GM18507 (cell line): ENCODE results near the gene PLAAT3.
"Not testable (repeated sequence)": the region's sequence is repeated elsewhere in the genome, so short reads cannot be mapped to it uniquely, and the experiment has no call there.

Experiments
- DNase-seq: peaks from one replicate; pipeline ENCODE4 v3.0.0; 2011; ENCODE audit warnings: low read depth; ENCODE audit not compliant: insufficient read length; ENCODE audit errors: extremely low spot score
- FAIRE-seq: peaks from 2 replicates; lab custom pipeline; 2011; peaks lifted over from hg19 to GRCh38; lab: Jason Lieb, UNC

The PLAAT3 gene

DNA sequence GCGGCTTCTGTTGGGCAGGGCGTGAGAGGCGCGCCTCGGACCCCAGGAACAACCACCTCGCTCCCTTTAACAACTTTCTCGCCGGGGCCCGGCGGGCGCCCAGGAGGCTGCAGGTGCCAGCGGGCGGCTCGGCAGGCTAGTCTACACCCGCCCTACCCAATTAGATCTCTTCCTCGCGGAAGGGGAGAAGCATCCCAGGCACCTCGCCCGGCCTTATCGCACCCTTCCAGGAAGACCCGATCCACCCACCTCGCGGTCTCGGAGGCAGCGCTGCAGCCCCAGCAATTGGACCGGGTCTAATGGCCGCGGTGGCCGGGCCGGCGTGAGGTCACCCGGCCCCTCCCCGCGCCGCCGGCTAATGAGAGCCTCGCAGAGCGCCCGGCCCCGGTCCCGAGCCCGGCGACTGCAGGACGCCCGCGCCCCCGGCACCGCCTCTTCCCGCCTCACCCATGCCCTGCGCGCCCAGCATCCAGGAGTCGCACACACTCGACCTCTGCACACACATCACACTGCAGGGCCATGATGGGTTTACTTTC lies at the start of gene PLAAT3:
PLAAT3 (minus strand) TSS at position 298 of the 536 bp plus-strand sequence. CDS start 419 bp downstream, outside the sequence.
- no peak for DNase-seq

GRCh38 chr11:63663809-63664208 lies 49.6 kb upstream of the PLAAT3 start:
- FAIRE-seq, result no peak

More for the DNA sequence above, at the start of gene PLAAT3:
- FAIRE-seq, result no peak

GRCh38 chr11:63660972-63661371 lies 46.7 kb upstream of the PLAAT3 start:
- no peak for DNase-seq

More at GRCh38 chr11:63663809-63664208, 49.6 kb upstream of the PLAAT3 start:
- DNase-seq, result no peak

GRCh38 chr11:63652671-63653070 lies 38.4 kb upstream of the PLAAT3 start:
- FAIRE-seq, result no peak

More at GRCh38 chr11:63660972-63661371, 46.7 kb upstream of the PLAAT3 start:
- FAIRE-seq, result no peak

DNA sequence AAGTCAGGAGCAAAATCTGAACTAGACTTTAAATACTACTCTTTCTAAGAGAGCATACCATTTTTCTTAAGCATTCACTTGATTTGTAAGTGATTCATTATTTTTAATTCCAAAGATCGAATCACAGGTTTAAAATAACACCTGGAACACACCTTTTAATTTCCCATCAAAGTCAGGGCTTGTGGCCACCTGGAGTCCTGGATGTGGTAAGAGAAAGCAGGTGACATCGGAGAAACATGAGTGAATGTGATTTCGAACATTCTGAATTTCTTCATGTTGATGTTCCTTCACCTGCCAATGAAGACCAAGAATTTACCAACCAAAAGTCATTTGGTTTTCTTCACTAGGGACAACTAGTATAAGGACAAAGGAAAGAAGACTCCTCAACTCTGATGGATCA lies 29.0 kb upstream of the PLAAT3 start:
- no peak for FAIRE-seq
- DNase-seq, result no peak

More at GRCh38 chr11:63652671-63653070, 38.4 kb upstream of the PLAAT3 start:
- DNase-seq, result no peak

DNA sequence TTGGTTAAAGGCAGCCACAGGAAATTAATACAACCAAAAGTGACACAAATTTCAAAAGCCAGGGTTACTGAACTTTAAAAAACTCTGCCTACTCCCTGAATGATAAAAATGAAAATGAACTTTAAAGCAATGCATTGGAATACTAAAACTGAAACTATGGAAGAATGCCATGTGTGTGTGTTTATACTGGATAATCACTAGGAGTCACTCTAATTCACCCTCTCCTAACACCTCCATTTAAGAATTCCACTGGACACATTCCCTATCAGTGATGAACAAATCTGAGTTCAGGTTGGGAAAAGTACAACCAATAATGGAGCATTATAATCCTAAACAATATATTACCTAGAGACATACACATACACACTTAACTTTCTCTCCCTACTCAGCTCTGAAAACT lies 27.5 kb upstream of the PLAAT3 start:
- FAIRE-seq (no peak), DNase-seq (no peak)

DNA sequence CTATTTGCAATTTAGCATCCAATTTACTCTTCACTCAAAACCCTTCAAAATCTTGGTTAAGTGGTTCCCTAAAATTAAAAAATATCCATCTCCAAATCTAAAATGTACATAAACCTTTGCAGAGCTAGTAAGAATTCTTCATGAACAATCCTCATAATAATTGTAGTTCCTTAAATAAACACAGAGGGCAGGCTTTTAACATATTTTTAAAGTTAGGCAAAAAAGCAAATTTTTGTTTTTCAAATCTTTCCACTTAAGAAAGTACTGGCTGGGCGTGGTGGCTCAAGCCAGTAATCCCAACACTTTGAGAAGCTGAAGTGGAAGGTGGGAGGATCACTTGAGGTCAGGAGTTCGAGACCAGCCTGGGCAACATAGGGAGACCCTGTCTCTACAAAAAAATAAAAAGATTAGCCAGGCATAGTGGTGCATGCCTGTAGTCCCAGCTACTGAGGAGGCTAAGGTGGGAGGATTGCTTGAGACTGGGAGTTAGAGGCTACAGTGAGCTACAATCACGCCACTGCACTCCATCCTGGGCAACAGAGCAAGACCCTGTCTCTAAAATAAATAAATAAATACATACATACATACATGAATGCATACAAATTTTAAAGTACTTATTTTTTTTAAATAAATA lies 25.1 kb upstream of the PLAAT3 start:
- FAIRE-seq, result no peak

GRCh38 chr11:63638436-63638835 lies 24.2 kb upstream of the PLAAT3 start:
- DNase-seq, FAIRE-seq: not testable (repeated sequence)

More for the DNA sequence above, 25.1 kb upstream of the PLAAT3 start:
- no peak for DNase-seq

GRCh38 chr11:63635762-63636465 lies 21.7 kb upstream of the PLAAT3 start:
- DNase-seq (peak; percentile 48), FAIRE-seq (peak; percentile 67)

DNA sequence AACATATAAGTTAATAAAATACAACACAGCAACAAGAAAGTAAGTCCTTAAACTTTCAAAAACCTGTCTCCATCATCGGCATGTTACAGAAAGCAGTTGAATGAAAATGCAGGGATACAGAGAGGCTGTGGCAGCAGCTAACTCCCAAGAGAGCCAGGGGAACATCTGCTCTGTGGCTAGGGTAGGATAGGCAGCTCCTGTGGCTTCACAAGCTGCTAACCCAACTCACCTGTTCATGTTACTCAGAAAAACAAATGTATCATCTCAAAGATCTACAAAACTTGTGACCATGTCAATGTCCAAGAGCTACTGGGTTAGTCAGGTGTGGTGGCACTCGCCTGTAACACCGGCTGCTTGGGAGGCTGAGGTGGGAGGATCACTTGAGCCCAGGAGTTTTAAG lies 15.2 kb upstream of the PLAAT3 start:
- FAIRE-seq (no peak), DNase-seq (no peak)

- DNase-seq, result no peak
- no peak for FAIRE-seq
These were observed 9.4 kb upstream of the PLAAT3 start for GRCh38 chr11:63623513-63624140.

GRCh38 chr11:63622323-63622722 lies 8.1 kb upstream of the PLAAT3 start:
- FAIRE-seq (no peak), DNase-seq (no peak)

DNA sequence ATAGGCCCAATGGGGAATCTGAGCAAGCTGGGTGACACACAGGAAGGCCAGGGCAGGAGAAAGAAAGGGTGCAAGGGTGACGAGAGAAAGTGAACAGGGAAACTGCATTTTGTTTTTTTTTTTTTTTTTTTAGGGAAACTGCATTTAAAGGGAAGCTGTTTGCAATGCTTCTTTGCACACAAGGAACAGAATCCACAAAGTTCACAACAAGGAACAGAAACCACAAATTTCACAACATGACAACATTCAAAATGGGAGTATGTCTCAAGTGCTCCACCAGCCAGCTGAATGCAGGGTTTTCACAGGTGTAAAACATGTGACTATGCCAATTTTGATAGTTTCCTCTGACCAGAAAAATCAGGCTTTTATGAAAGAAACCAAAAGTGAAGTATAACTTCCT lies 6.8 kb upstream of the PLAAT3 start:
- DNase-seq, result no peak

GRCh38 chr11:63619967-63620366 lies 5.7 kb upstream of the PLAAT3 start:
- FAIRE-seq (no peak), DNase-seq (no peak)

More for the DNA sequence above, 6.8 kb upstream of the PLAAT3 start:
- no peak for FAIRE-seq

DNA sequence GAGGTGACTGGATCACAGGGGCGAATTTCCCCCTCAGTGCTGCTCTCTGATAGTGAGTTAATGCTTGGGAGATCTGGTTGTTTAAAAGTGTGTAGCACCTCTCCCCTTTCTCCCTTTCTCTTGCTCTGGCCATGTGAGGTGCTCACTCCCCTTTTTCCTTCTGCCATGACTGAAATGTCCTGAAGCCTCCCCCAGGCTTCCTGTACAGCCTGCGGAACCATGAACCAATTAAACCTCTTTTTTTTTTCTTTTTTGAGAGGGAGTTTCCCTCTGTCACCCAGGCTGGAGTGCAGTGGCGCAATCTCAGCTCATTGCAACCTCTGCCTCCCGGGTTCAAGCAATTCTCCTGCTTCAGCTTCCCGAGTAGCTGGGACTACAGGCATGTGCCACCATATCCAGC lies 3.5 kb upstream of the PLAAT3 start:
- not testable (repeated sequence) for FAIRE-seq

GRCh38 chr11:63616953-63617352 lies 2.7 kb upstream of the PLAAT3 start:
- FAIRE-seq (no peak), DNase-seq (no peak)

More for the DNA sequence above, 3.5 kb upstream of the PLAAT3 start:
- DNase-seq, result not testable (repeated sequence)

- DNase-seq (no peak), FAIRE-seq (no peak)
These were observed 607 bp downstream of the PLAAT3 start for GRCh38 chr11:63613517-63614135.

DNA sequence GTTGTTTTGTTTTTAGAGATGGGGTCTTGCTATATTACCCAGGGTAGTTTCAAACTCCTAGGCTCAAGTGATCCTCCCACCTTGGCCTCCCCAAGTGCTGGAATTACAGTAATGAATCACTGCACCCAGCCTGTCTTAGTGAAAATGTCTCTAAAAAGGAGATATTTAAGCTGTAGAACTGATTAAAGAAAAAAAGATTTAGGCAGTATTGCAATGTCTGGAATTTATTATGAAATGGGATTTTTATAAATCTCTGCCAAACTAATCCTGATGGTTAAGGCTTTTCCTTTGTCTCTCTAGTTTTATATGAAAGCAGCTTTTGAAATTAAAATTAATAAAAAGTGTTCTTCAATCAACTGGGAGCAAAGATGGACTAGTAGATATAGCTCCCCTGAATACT lies 2.1 kb downstream of the PLAAT3 start:
- DNase-seq (no peak), FAIRE-seq (no peak)

DNA sequence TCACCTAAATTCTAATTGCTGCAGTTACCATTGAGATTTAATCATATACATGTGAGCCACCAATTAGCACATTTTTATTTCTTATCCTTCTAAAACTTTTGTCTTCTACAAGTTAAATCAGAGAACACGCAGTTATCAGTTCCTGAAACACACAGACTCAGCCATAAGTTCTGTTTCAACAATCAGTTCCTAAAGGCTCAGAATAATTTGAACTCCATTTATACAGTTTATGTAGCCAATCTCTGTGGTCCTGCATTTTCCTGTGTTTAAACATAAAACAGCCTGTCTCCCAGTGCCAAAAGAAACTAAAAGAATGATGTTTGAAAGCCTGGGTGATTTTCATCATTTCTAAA lies 2.9 kb downstream of the PLAAT3 start:
- FAIRE-seq (no peak), DNase-seq (no peak)
